Keratinocyte (primary cell): ENCODE results near the gene PDE6A. TPM values are rescaled to one million over a fixed set of nuclear protein-coding genes. Genes with fewer than 3 reads are reported as not detected.
A peak's percentile ranks its signal among the peaks of the same experiment; 100 is the strongest.
"Not testable (repeated sequence)": the region's sequence is repeated elsewhere in the genome, so short reads cannot be mapped to it uniquely, and the experiment has no call there.

Experiments used
- DNase-seq: peaks from one replicate; pipeline ENCODE4 v3.0.0-alpha.2; 2011; ENCODE audit warnings: low read depth, missing footprints, low spot score
- FAIRE-seq: peaks from 2 replicates; lab custom pipeline; 2011; peaks lifted over from hg19 to GRCh38; lab: Jason Lieb, UNC
- H2AFZ ChIP-seq: 2 replicates; pipeline ENCODE4 v1.6.0; 2012; ENCODE audit warnings: low read length, control low read depth, inconsistent platforms; ENCODE audit not compliant: control insufficient read depth
- H3K27ac ChIP-seq: 2 replicates; pipeline ENCODE4 v1.5.1; 2011; ENCODE audit warnings: low read length; ENCODE audit not compliant: control insufficient read depth, insufficient read depth
- H3K27me3 ChIP-seq: 3 replicates; pipeline ENCODE4 v1.6.0; 2011; ENCODE audit warnings: low read length; ENCODE audit not compliant: control insufficient read depth, insufficient read depth; ENCODE audit errors: extremely low read depth
- H3K36me3 ChIP-seq, 2 experiments: 2 replicates in 1 of 2; 3 replicates in 1 of 2; pipeline ENCODE4 v1.5.1; 2011; ENCODE audit warnings: low read length in 2 of 2, mild to moderate bottlenecking in 1 of 2; ENCODE audit not compliant: control insufficient read depth in 2 of 2, insufficient read depth in 2 of 2; ENCODE audit errors: extremely low read depth in 1 of 2
- H3K4me1 ChIP-seq: 3 replicates; pipeline ENCODE4 v1.5.1; 2011; ENCODE audit warnings: low read length; ENCODE audit not compliant: control insufficient read depth, insufficient read depth; ENCODE audit errors: extremely low read depth
- H3K4me2 ChIP-seq: 3 replicates; pipeline ENCODE4 v1.6.0; 2011; ENCODE audit warnings: low read depth, low read length; ENCODE audit not compliant: control insufficient read depth, insufficient read depth; ENCODE audit errors: extremely low read depth
- H3K4me3 ChIP-seq, 3 experiments: fragments of 200-600 bp in 1 of 3; sonication (generic) in 1 of 3; 2 replicates in 2 of 3; 3 replicates in 1 of 3; pipeline ENCODE4 v1.5.1; 2011 to 2016; ENCODE audit warnings: low read length in 3 of 3, mild to moderate bottlenecking in 3 of 3, control low read depth in 2 of 3, inconsistent platforms in 1 of 3, low read depth in 1 of 3, mixed read lengths in 1 of 3, mixed run types in 1 of 3, moderate library complexity in 1 of 3; ENCODE audit not compliant: control insufficient read depth in 2 of 3, insufficient read depth in 2 of 3; ENCODE audit errors: extremely low read depth in 1 of 3
- H3K79me2 ChIP-seq: 2 replicates; pipeline ENCODE4 v1.6.0; 2012; ENCODE audit warnings: low read length; ENCODE audit not compliant: control insufficient read depth, insufficient read depth
- H3K9ac ChIP-seq: 3 replicates; pipeline ENCODE4 v1.6.0; 2011; ENCODE audit warnings: low read length; ENCODE audit not compliant: control insufficient read depth, insufficient read depth; ENCODE audit errors: extremely low read depth
- H3K9me1 ChIP-seq: 3 replicates; pipeline ENCODE4 v1.6.0; 2011; ENCODE audit warnings: low read length; ENCODE audit not compliant: control insufficient read depth, insufficient read depth; ENCODE audit errors: extremely low read depth
- H3K9me3 ChIP-seq: 2 replicates; pipeline ENCODE4 v1.5.1; 2012; ENCODE audit warnings: low read depth, low read length; ENCODE audit not compliant: control insufficient read depth
- H4K20me1 ChIP-seq: 3 replicates; pipeline ENCODE4 v1.6.0; 2011; ENCODE audit warnings: low read length; ENCODE audit not compliant: control insufficient read depth, insufficient read depth; ENCODE audit errors: extremely low read depth
- EZH2 ChIP-seq: IDR thresholded peaks from one replicate; pipeline ENCODE4 v1.6.1; 2012; ENCODE audit warnings: inconsistent platforms, mild to moderate bottlenecking, low read length, moderate library complexity
- dilution Hi-C: fragments of 300-500 bp; cut with MboI; formaldehyde crosslinking; loops from one replicate; pipeline ENCODE4 v1.7.0; 2020; ENCODE audit warnings: low sequenced_read_pairs; ENCODE audit not compliant: extremely low pct_ligation_motif_present
- polyA plus RNA-seq, 5 experiments: library from polyadenylated mRNA; depleted of rRNA in 3 of 5; stranded (reverse) in 3 of 5; stranded (forward) in 1 of 5; unstranded in 1 of 5; fragments of >200 nt; gene quantifications; 1 replicate in 1 of 5; 2 replicates in 3 of 5; 3 replicates in 1 of 5; pipeline versions ENCODE4 v1.2.1 to v1.2.3, GENCODE V29; 2011 to 2012; ENCODE audit warnings: missing spikeins in 2 of 5, low read depth in 1 of 5, low replicate concordance in 1 of 5
- TF ChIP-seq, protein P1 (sequence below), 3 experiments: IDR thresholded peaks in 1 of 3; conservative IDR thresholded peaks in 1 of 3; optimal IDR thresholded peaks in 1 of 3; 2 replicates in 2 of 3; 3 replicates in 1 of 3; pipeline versions ENCODE3 to v1.5.1; 2011; ENCODE audit warnings: low read length in 3 of 3, mild to moderate bottlenecking in 3 of 3, moderate library complexity in 2 of 3, control low read depth in 1 of 3, inconsistent platforms in 1 of 3; ENCODE audit not compliant: insufficient read depth in 2 of 3; ENCODE audit errors: extremely low read depth in 1 of 3

PDE6A gene
- polyA plus RNA-seq, 1 donor (not counting 4 experiments of a cell fraction or from before 2014, with no cell fraction given): 0.03 TPM

DNA sequence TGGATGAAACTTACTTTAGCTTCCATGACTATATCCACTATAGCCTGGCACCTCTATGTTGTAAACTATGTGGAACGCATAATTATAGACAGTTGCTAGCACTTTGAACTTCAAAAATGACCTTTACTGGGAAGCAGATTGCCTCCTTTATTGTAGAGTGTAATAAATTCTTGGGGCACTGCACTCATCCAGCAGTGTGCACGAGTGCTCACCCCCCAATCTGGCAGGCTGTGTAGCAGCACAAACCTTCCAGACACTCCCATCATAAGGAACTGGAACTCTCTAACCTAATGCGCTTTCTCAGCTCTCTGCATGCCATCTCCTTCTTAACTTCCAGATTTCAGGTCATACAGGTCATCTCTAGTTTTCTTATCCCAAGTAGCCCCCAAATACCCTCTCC is 1.5 kb upstream of the PDE6A start:
- Histone ChIP-seq H3K9ac (no peak overlapping the region), H3K36me3 (no peaks in the 10 kb centered on the region), H3K4me3 (no peak overlapping the region), H3K27me3 (no peaks in the 10 kb centered on the region), H2AFZ (no peak overlapping the region), H3K4me1 (peaks cover 5% of the 10 kb centered on the region), H4K20me1 (no peaks in the 10 kb centered on the region), H3K27ac (no peak overlapping the region), H3K9me3 (no peaks in the 10 kb centered on the region), H3K9me1 (no peaks in the 10 kb centered on the region), H3K79me2 (no peaks in the 10 kb centered on the region), H3K4me2 (no peak overlapping the region)
- no peak for FAIRE-seq
- TF ChIP-seq EZH2: no peak
- TF ChIP-seq, protein P1, sequence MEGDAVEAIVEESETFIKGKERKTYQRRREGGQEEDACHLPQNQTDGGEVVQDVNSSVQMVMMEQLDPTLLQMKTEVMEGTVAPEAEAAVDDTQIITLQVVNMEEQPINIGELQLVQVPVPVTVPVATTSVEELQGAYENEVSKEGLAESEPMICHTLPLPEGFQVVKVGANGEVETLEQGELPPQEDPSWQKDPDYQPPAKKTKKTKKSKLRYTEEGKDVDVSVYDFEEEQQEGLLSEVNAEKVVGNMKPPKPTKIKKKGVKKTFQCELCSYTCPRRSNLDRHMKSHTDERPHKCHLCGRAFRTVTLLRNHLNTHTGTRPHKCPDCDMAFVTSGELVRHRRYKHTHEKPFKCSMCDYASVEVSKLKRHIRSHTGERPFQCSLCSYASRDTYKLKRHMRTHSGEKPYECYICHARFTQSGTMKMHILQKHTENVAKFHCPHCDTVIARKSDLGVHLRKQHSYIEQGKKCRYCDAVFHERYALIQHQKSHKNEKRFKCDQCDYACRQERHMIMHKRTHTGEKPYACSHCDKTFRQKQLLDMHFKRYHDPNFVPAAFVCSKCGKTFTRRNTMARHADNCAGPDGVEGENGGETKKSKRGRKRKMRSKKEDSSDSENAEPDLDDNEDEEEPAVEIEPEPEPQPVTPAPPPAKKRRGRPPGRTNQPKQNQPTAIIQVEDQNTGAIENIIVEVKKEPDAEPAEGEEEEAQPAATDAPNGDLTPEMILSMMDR (optimal IDR thresholded peaks at IDR 0.05 in 1 of 3, IDR thresholded peaks at IDR 0.05 in 1 of 3, conservative IDR thresholded peaks at IDR 0.05 in 1 of 3; ENCODE audit: extremely low read depth in 1 of 3, insufficient read depth in 2 of 3, low read length in 3 of 3): no peak
- no peak for DNase-seq
- dilution Hi-C loops: no loop called here

DNA sequence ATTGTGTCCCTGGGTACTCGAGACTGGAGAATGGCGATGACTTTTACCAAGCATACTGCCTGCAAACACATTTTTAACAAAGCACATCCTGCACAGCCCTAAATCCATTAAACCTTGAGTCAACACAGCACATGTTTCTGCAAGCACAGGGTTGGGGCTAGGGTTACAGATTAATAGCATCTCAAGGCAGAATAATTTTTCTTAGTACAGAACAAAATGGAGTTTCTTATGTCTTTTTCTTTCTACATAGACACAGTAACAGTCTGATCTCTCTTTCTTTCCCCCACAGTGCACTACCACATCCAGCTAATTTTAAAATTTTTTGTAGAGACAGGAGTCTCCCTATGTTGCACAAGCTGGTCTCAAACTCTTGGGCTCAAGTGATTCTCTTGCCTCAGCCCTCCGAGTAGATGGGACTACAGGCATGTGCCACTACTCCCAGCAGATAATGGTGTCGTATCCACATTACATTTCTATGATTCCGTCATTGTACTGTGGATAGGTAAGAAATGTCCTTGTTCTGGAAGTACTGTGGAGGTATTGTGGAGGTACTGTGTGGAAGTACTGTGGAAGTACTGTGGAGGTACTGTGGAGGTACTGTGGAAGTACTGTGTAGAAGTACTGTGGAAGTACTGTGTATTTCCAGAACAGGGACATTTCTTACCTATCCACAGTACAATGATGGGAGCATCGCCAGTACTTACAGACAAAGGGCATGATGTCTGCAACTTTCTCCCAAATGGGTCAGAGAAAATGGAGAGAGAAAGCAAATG is 1.2 kb downstream of the PDE6A start:
- H3K4me3 ChIP-seq, H3K27me3 ChIP-seq, DNase-seq, H3K9me1 ChIP-seq, dilution Hi-C loops, H3K9me3 ChIP-seq, FAIRE-seq, H3K4me2 ChIP-seq, H3K79me2 ChIP-seq, H4K20me1 ChIP-seq, H3K9ac ChIP-seq, H3K27ac ChIP-seq, H3K36me3 ChIP-seq: not testable (repeated sequence)
- peaks cover 24% of the 10 kb centered on the region for H3K4me1 ChIP-seq
- peak overlapping the region; percentile 28 for H2AFZ ChIP-seq

DNA sequence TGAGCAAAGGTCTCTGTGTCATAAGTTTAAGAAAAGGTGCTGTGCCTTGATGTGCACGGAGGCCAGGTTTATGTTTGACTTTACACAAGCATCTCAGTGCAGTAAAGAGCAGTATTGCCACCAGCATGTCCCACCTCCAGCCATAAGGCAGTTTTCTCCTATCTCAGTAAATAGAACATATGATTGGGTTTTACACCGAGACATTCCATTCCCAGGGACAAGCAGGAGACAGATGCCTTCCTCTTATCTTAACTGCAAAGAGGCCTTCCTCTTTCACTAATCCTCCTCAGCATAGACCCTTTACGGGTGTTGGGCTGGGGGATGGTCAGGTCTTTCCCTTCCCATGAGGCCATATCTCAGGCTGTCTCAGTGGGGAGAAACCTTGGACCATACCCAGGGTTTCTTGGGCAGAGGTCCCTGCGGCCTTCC is 1.8 kb downstream of the PDE6A start:
- dilution Hi-C loops: not testable (repeated sequence)

More for the DNA sequence above, 1.8 kb downstream of the PDE6A start:
- H3K27ac ChIP-seq, H3K9me1 ChIP-seq, DNase-seq, H3K9me3 ChIP-seq, H3K4me2 ChIP-seq, H2AFZ ChIP-seq, H3K27me3 ChIP-seq, FAIRE-seq, H3K36me3 ChIP-seq, H3K79me2 ChIP-seq, H3K4me3 ChIP-seq, H3K9ac ChIP-seq, H4K20me1 ChIP-seq: not testable (repeated sequence)
- H3K4me1 ChIP-seq: peaks cover 30% of the 10 kb centered on the region
